Measurements from ENCODE around the gene GIMAP7.
"Not testable (repeated sequence)": the region's sequence is repeated elsewhere in the genome, so short reads cannot be mapped to it uniquely, and the experiment has no call there.

GIMAP7 gene

GRCh38 chr7:150487625-150488024 is 27.0 kb upstream of the GIMAP7 start:
- no peak for DNase-seq (ENCODE audit: low read depth)
- no peak overlapping the region for H3K4me3 ChIP-seq (ENCODE audit: low read depth, low read length)
- no peak for TF ChIP-seq CTCF (IDR thresholded peaks at IDR 0.05; ENCODE audit: control insufficient read depth, extremely low read depth, insufficient read depth)

GRCh38 chr7:150489782-150490181 is 24.9 kb upstream of the GIMAP7 start:
- no peak for DNase-seq (ENCODE audit: low read depth)

GRCh38 chr7:150493442-150493841 is 21.2 kb upstream of the GIMAP7 start:
- H3K4me3 ChIP-seq (ENCODE audit: low read depth, low read length); DNase-seq (ENCODE audit: low read depth): not testable (repeated sequence)

More at GRCh38 chr7:150489782-150490181, 24.9 kb upstream of the GIMAP7 start:
- no peak for TF ChIP-seq CTCF (IDR thresholded peaks at IDR 0.05; ENCODE audit: control insufficient read depth, extremely low read depth, insufficient read depth)
- no peak overlapping the region for H3K4me3 ChIP-seq (ENCODE audit: low read depth, low read length)

- no peak overlapping the region for H3K4me3 ChIP-seq (ENCODE audit: low read depth, low read length)
- no peak for DNase-seq (ENCODE audit: low read depth)
- TF ChIP-seq CTCF (IDR thresholded peaks at IDR 0.05; ENCODE audit: control insufficient read depth, extremely low read depth, insufficient read depth) = no peak
Measured at GRCh38 chr7:150502519-150502918, 12.2 kb upstream of the GIMAP7 start.

- no peak overlapping the region for H3K4me3 ChIP-seq (ENCODE audit: low read depth, low read length)
- TF ChIP-seq CTCF (IDR thresholded peaks at IDR 0.05; ENCODE audit: control insufficient read depth, extremely low read depth, insufficient read depth) = no peak
- DNase-seq (ENCODE audit: low read depth) = no peak
Measured at GRCh38 chr7:150503155-150503554, 11.5 kb upstream of the GIMAP7 start.

- TF ChIP-seq CTCF (IDR thresholded peaks at IDR 0.05; ENCODE audit: control insufficient read depth, extremely low read depth, insufficient read depth) = no peak
- H3K4me3 ChIP-seq (ENCODE audit: low read depth, low read length) = no peak overlapping the region
- no peak for DNase-seq (ENCODE audit: low read depth)
Measured at GRCh38 chr7:150503581-150503980, 11.1 kb upstream of the GIMAP7 start.

GRCh38 chr7:150507947-150508602 is 6.6 kb upstream of the GIMAP7 start:
- DNase-seq (ENCODE audit: low read depth) = no peak
- TF ChIP-seq CTCF (IDR thresholded peaks at IDR 0.05; ENCODE audit: control insufficient read depth, extremely low read depth, insufficient read depth) = no peak
- no peak overlapping the region for H3K4me3 ChIP-seq (ENCODE audit: low read depth, low read length)
